Measurements from ENCODE around the gene GLIPR2. TPM values are rescaled to one million over a fixed set of nuclear protein-coding genes. Genes with fewer than 3 reads are reported as not detected.

The GLIPR2 gene
- total RNA-seq, 2 donors from 2014 or later, result 38.6 to 54.2 TPM

- no peaks in the 10 kb centered on the region for H3K27me3 ChIP-seq (ENCODE audit: control insufficient read depth, insufficient read depth, low read length, poor library complexity, severe bottlenecking)
- Mint-ChIP-seq H3K9me3 (peaks cover 16% of the 10 kb centered on the region), H3K4me3 (no peak overlapping the region), H3K36me3 (ENCODE audit: low read depth) (peaks cover 58% of the 10 kb centered on the region), H3K4me1 (no peaks in the 10 kb centered on the region), H3K27me3 (ENCODE audit: insufficient read depth) (no peaks in the 10 kb centered on the region), H3K27ac (no peak overlapping the region)
- DNase-seq, result no peak
- no peak for TF ChIP-seq CTCF (conservative IDR thresholded peaks at IDR 0.05)
- 94 to 97% methylated on average over 3 to 4 of the region's 4 CpGs for WGBS, 2 experiments (ENCODE audit: insufficient coverage in 1 of 2, insufficient read length in 1 of 2)
- no peak overlapping the region for H3K4me3 ChIP-seq (ENCODE audit: low read length)
- peaks cover 15% of the 10 kb centered on the region for H3K9me3 ChIP-seq (ENCODE audit: control insufficient read depth, low read length)
- H3K4me1 ChIP-seq (ENCODE audit: control insufficient read depth, insufficient read depth, low read length), result no peaks in the 10 kb centered on the region
- no peak overlapping the region for H3K27ac ChIP-seq (ENCODE audit: low read depth, low read length)
- peaks cover 79% of the 10 kb centered on the region for H3K36me3 ChIP-seq (ENCODE audit: control insufficient read depth, insufficient read depth, low read length)
- no peak overlapping the region for H3K9ac ChIP-seq (ENCODE audit: extremely low read depth, low read length, poor library complexity, severe bottlenecking)
These were observed 14.2 kb downstream of the GLIPR2 start for GRCh38 chr9:36150574-36151315.

GRCh38 chr9:36151316-36152210, 15.0 kb downstream of the GLIPR2 start:
- TF ChIP-seq CTCF (conservative IDR thresholded peaks at IDR 0.05), result no peak

DNA sequence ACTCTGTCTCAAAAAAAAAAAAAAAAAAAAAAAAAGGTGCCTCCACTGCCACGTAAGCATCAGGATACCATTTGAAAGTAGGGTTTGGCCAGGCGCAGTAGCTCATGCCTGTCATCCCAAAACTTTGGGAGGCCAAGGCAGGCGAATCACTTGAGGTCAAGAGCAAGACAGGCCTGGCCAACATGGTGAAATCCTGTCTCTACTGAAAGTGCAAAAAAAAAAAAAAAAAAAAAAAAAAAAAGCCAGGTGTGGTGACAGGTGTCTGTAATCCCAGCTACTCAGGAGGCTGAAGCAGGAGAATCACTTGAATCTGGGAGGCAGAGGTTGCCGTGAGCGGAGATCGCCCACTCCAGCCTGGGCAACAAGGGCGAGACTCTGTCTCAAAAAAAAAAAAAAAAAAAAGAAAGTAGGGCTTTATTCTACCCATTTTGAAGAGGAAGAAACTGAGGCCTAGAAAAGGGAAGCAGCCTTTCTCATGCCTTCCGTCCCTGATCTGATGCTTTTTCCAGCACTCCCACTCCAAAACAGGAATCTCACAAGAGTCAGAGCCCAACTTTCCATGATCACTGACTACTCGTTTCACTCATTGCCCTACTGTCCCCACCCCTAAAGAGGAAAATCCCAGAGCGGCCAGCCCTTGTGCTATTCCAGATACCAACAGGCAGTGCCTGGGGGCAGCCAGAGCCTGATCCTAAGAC, 16.4 kb downstream of the GLIPR2 start:
- Mint-ChIP-seq H3K36me3 (ENCODE audit: low read depth) (peaks cover 51% of the 10 kb centered on the region), H3K27ac (no peak overlapping the region), H3K4me1 (no peaks in the 10 kb centered on the region), H3K4me3 (no peak overlapping the region), H3K9me3 (peaks cover 26% of the 10 kb centered on the region), H3K27me3 (ENCODE audit: insufficient read depth) (no peaks in the 10 kb centered on the region)
- no peak for TF ChIP-seq CTCF (conservative IDR thresholded peaks at IDR 0.05)
- 96 to 100% methylated on average over 2 to 10 of the region's 10 CpGs for WGBS, 2 experiments (ENCODE audit: insufficient coverage in 1 of 2, insufficient read length in 1 of 2)
- peaks cover 24% of the 10 kb centered on the region for H3K9me3 ChIP-seq (ENCODE audit: control insufficient read depth, low read length)
- no peaks in the 10 kb centered on the region for H3K27me3 ChIP-seq (ENCODE audit: control insufficient read depth, insufficient read depth, low read length, poor library complexity, severe bottlenecking)
- H3K4me3 ChIP-seq (ENCODE audit: low read length), result no peak overlapping the region
- DNase-seq, result no peak
- no peak overlapping the region for H3K27ac ChIP-seq (ENCODE audit: low read depth, low read length)
- no peaks in the 10 kb centered on the region for H3K4me1 ChIP-seq (ENCODE audit: control insufficient read depth, insufficient read depth, low read length)
- H3K9ac ChIP-seq (ENCODE audit: extremely low read depth, low read length, poor library complexity, severe bottlenecking), result no peak overlapping the region
- peaks cover 75% of the 10 kb centered on the region for H3K36me3 ChIP-seq (ENCODE audit: control insufficient read depth, insufficient read depth, low read length)

More at GRCh38 chr9:36151316-36152210, 15.0 kb downstream of the GLIPR2 start:
- Histone ChIP-seq H3K4me3 (ENCODE audit: low read length) (no peak overlapping the region), H3K9ac (ENCODE audit: extremely low read depth, low read length, poor library complexity, severe bottlenecking) (no peak overlapping the region), H3K36me3 (ENCODE audit: control insufficient read depth, insufficient read depth, low read length) (peaks cover 82% of the 10 kb centered on the region), H3K27me3 (ENCODE audit: control insufficient read depth, insufficient read depth, low read length, poor library complexity, severe bottlenecking) (no peaks in the 10 kb centered on the region), H3K4me1 (ENCODE audit: control insufficient read depth, insufficient read depth, low read length) (no peaks in the 10 kb centered on the region), H3K27ac (ENCODE audit: low read depth, low read length) (no peak overlapping the region), H3K9me3 (ENCODE audit: control insufficient read depth, low read length) (peaks cover 15% of the 10 kb centered on the region)
- Mint-ChIP-seq H3K36me3 (ENCODE audit: low read depth) (peaks cover 56% of the 10 kb centered on the region), H3K9me3 (peaks cover 18% of the 10 kb centered on the region), H3K4me1 (no peaks in the 10 kb centered on the region), H3K27me3 (ENCODE audit: insufficient read depth) (no peaks in the 10 kb centered on the region), H3K27ac (no peak overlapping the region), H3K4me3 (no peak overlapping the region)
- no peak for DNase-seq
- 92 to 93% methylated on average over 7 to 14 of the region's 14 CpGs for WGBS, 2 experiments (ENCODE audit: insufficient coverage in 1 of 2, insufficient read length in 1 of 2)
